ENCODE measurements around the gene ZNF516.

ZNF516 gene

GRCh38 chr18:76335859-76336640 lies 159.0 kb downstream of the ZNF516 start:
- DNase-seq, result no peak

DNA sequence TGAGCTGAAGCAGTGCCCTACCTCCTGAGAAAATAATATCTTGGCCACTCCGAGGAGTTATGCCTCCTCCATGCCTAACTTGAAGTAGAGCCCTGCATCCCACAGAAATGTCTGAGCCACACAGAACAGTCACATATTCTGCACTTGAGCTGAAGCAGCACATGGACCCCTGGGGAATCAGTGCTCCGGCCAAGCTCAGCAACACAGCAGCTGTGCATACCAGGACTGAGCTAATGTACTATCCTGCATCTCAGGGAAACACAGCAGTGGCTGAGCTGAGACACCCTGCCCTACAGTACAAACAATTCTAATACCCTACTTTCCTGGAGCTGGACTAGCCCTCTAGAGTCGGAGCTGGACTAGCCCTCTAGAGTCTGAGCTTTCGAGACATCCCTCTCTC lies 166.9 kb downstream of the ZNF516 start:
- no peak for DNase-seq

- DNase-seq, result no peak
These were observed 171.2 kb downstream of the ZNF516 start for GRCh38 chr18:76323891-76324290.

DNA sequence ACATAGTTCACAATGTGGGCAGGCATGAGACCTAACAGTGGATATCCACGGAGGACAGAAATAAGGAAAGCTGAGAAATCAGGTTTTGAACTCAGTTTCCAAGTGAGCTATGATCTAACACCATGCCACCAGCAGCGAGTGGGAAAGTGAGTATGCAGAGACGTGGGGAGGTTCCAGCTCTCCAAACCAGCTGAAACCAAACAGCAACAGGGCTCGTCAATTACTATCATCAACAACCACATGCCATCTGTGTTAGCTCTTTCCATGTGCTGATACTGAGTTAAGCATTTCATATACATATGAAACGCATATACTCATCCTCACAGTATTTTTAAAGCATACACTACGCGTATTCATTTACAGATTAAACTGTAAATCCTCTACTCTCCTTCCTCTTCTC lies 172.4 kb downstream of the ZNF516 start:
- no peak for DNase-seq

DNA sequence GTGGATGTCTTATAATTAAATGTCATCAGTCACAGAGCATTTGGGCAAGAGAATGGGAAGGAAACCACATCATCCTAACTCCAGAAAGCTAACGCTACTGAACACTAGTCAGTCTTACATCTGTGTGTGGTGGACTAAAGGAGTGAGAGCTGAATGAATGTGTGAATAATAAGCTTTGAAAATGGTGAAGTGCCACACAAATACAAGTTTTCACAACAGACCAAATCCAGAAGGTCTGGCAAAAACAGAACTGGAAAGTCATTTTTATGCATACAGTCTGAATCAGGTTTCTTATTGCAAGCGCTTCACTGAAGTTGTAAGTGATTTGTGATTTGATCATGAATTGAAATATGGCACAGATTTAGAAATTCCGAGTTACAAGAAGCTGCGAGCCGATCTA lies 175.7 kb downstream of the ZNF516 start:
- DNase-seq, result no peak

DNA sequence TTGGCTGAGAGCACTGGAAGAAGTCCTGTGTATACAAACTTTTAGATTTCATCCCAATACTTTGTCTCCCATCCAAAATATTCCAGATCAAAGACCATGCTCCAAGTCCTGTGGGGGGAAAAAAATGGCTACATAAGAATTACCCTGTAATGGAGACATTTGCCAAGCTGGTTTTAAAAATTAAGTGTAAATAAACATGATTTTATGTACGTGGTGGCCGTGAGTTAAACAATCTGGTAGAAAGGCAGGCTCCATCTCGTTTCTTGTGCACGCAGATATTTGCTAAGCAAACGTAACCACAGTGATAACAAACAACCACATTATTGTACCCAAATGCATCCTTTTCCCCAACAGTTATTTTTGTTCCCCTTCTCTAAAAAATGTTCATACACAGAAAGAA lies 176.4 kb downstream of the ZNF516 start:
- no peak for DNase-seq

- no peak for DNase-seq
These were observed 177.9 kb downstream of the ZNF516 start for GRCh38 chr18:76317136-76317535.

- DNase-seq, result no peak
These were observed 179.3 kb downstream of the ZNF516 start for GRCh38 chr18:76315722-76316230.

DNA sequence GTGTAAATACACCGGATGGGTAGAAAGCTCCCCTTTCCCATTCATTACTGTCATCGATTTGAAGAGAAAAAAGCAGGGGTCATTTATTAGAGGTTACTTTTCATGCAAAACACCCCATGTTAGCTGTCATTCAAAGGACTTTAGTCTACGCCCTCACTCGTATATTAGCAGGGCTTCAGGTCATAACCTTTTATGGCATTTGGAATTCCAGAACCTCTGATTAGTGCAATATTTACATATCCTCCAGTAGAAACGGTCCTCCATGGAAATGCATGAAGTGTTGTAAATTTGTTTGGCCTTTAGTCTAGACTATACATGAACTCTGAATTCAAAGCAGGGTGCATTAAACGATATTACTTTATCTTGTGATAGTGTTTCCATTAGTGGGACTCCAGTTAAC lies 180.5 kb downstream of the ZNF516 start:
- DNase-seq, result no peak

GRCh38 chr18:76314015-76314414 lies 181.0 kb downstream of the ZNF516 start:
- no peak for DNase-seq

Data from CD4-positive, alpha-beta T cell treated with Interleukin-17A for 4 hours (primary cell).